Upper lobe of right lung (tissue), 1 donor: ENCODE measurements around the gene TEX38. TPM values are rescaled to one million over a fixed set of nuclear protein-coding genes. Genes with fewer than 3 reads are reported as not detected.

ENCODE experiments used
- ATAC-seq: fragments of 200-7000 bp; cut with Tn5 transposase; one replicate; pipeline ENCODE4 v1.9.1; 2020; ENCODE audit warnings: mild to moderate bottlenecking, moderate library complexity
- DNase-seq: peaks from one replicate; pipeline ENCODE4 v3.0.0-alpha.2; 2020
- H3K27ac ChIP-seq: fragments of 200-600 bp; one replicate; pipeline ENCODE4 v1.8.0; 2022
- H3K27me3 ChIP-seq: fragments of 200-600 bp; one replicate; pipeline ENCODE4 v1.8.0; 2022; ENCODE audit warnings: mild to moderate bottlenecking
- H3K36me3 ChIP-seq: fragments of 200-600 bp; one replicate; pipeline ENCODE4 v1.8.0; 2022
- H3K4me1 ChIP-seq: fragments of 200-600 bp; one replicate; pipeline ENCODE4 v1.8.0; 2022
- H3K4me3 ChIP-seq: fragments of 200-600 bp; one replicate; pipeline ENCODE4 v1.8.0; 2022; ENCODE audit warnings: mild to moderate bottlenecking
- H3K9me3 ChIP-seq: fragments of 200-600 bp; one replicate; pipeline ENCODE4 v1.8.0; 2022
- intact Hi-C: fragments of 100-400 bp; cut with DNase I; formaldehyde crosslinking; loops from one replicate; pipeline ENCODE4 v1.11.0; 2022
- total RNA-seq: library from RNA; stranded (reverse); fragmentation: NEBNext Ultra II Directional; extraction: Animal tissue kit (Norgen Biotek cat#: 25700); gene quantifications from one replicate; pipeline ENCODE4 v1.2.1, GENCODE V29; 2021
- TF ChIP-seq, protein P1 (sequence below): fragments of 200-600 bp; IDR thresholded peaks from one replicate; pipeline ENCODE4 v1.8.0; 2022; ENCODE audit warnings: antibody characterized with exemption
- donor health status: DM: no; HTN: yes; CAD: no; lungs with severe emphysema.

The TEX38 gene
- total RNA-seq, 1 donor from 2014 or later, result not detected

DNA sequence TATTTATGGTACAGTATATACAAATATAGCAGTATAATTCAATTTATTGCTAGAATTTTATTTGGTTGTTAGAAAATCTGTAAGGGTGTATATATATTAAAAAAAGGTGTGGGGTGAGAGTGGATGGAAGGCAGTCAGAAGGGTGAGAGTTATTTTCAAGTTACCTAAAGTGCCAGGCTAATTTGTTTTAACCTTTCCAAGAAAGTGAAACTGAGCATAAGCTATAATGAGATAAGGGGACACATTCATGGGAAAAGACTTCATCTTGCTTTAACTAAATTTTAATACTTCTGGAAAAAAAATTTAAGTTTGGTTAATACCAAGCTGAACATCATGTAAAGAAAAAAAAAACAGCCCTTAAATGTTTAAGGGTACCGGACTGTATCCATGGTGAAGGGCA lies 4.9 kb downstream of the TEX38 start:
- H3K27ac ChIP-seq, result no peak overlapping the region
- H3K27me3 ChIP-seq, result no peaks in the 10 kb centered on the region
- H3K36me3 ChIP-seq, result peaks cover 67% of the 10 kb centered on the region
- intact Hi-C loops, result no loop called here
- DNase-seq (no peak), ATAC-seq (no peak)
- H3K4me1 ChIP-seq, result no peaks in the 10 kb centered on the region
- H3K4me3 ChIP-seq, result no peak overlapping the region
- no peaks in the 10 kb centered on the region for H3K9me3 ChIP-seq
- TF ChIP-seq, protein P1, sequence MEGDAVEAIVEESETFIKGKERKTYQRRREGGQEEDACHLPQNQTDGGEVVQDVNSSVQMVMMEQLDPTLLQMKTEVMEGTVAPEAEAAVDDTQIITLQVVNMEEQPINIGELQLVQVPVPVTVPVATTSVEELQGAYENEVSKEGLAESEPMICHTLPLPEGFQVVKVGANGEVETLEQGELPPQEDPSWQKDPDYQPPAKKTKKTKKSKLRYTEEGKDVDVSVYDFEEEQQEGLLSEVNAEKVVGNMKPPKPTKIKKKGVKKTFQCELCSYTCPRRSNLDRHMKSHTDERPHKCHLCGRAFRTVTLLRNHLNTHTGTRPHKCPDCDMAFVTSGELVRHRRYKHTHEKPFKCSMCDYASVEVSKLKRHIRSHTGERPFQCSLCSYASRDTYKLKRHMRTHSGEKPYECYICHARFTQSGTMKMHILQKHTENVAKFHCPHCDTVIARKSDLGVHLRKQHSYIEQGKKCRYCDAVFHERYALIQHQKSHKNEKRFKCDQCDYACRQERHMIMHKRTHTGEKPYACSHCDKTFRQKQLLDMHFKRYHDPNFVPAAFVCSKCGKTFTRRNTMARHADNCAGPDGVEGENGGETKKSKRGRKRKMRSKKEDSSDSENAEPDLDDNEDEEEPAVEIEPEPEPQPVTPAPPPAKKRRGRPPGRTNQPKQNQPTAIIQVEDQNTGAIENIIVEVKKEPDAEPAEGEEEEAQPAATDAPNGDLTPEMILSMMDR, result no peak

DNA sequence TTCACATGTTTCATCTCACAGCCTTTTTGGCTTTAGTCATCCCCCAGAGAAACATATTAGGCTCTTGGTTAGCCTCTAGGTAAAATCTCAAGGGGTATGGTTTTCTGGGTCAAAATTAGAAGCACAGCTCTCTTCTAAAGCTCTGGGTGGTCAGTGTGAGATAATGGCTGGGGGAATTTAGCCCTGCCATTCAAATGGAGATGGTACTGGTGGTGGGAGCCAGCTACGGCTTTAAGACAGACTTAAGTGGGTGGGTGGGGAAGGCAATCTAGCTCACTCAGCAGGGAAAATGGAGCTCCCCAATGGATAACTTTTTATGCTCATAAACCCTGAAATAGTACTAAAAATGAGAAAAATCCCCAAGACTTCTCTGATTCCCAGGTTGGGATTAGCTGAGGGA lies 5.7 kb downstream of the TEX38 start:
- intact Hi-C loops, result no loop called here
- Histone ChIP-seq H3K9me3 (no peaks in the 10 kb centered on the region), H3K4me1 (no peaks in the 10 kb centered on the region), H3K36me3 (peaks cover 75% of the 10 kb centered on the region), H3K27ac (no peak overlapping the region), H3K27me3 (no peaks in the 10 kb centered on the region), H3K4me3 (no peak overlapping the region)
- TF ChIP-seq, protein P1, result no peak
- ATAC-seq (no peak), DNase-seq (no peak)

GRCh38 chr1:46679789-46680573 lies 8.3 kb downstream of the TEX38 start:
- peaks cover 97% of the 10 kb centered on the region for H3K36me3 ChIP-seq
- no peak overlapping the region for H3K27ac ChIP-seq
- no peaks in the 10 kb centered on the region for H3K9me3 ChIP-seq
- intact Hi-C loops, result no loop called here
- DNase-seq, result no peak
- no peaks in the 10 kb centered on the region for H3K27me3 ChIP-seq
- ATAC-seq, result no peak
- TF ChIP-seq, protein P1, result no peak
- no peak overlapping the region for H3K4me3 ChIP-seq
- H3K4me1 ChIP-seq, result no peaks in the 10 kb centered on the region

- intact Hi-C loops, result no loop called here
- H3K27me3 ChIP-seq, result no peaks in the 10 kb centered on the region
- ATAC-seq (peak; percentile 74), DNase-seq (no peak)
- H3K4me1 ChIP-seq, result peaks cover 1% of the 10 kb centered on the region
- TF ChIP-seq, protein P1, result no peak
- no peak overlapping the region for H3K4me3 ChIP-seq
- H3K36me3 ChIP-seq, result peaks cover 100% of the 10 kb centered on the region
- H3K9me3 ChIP-seq, result no peaks in the 10 kb centered on the region
- H3K27ac ChIP-seq, result no peak overlapping the region
These were observed 9.8 kb downstream of the TEX38 start for GRCh38 chr1:46681333-46682034.

- peaks cover 7% of the 10 kb centered on the region for H3K4me1 ChIP-seq
- H3K9me3 ChIP-seq, result no peaks in the 10 kb centered on the region
- intact Hi-C loops, result no loop called here
- no peaks in the 10 kb centered on the region for H3K27me3 ChIP-seq
- no peak for DNase-seq
- peak; percentile 46 for ATAC-seq
- TF ChIP-seq, protein P1, result no peak
- no peak overlapping the region for H3K27ac ChIP-seq
- H3K36me3 ChIP-seq, result peaks cover 100% of the 10 kb centered on the region
- H3K4me3 ChIP-seq, result no peak overlapping the region
These were observed 10.4 kb downstream of the TEX38 start for GRCh38 chr1:46682064-46682463.
